ENCODE measurements around the gene GPR68.
A peak's percentile ranks its signal among the peaks of the same experiment; 100 is the strongest.

Gene GPR68

DNA sequence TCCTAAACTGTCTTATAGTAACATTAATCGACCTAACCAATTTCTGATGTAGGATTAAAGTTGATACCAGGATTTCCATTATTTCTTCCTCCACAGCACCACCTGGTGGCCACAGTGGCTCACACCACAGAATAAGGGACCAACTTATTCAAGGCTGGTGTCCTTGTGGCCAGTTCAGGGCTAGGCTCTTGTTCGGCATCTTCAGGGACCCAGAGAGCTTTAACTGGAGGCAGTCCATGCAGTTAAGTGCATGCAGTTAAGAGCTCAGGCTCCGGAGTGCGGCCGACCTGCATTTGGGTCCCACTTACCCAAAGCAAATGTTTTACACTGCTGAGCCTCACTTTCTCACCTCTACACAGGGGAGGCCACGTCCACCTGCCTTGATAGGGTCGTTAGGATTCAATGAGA is 42.0 kb upstream of the GPR68 start:
- H4K20me1 ChIP-seq (ENCODE audit: insufficient read depth, low read length), result no peaks in the 10 kb centered on the region; the same call in 1 of the 2 replicates
- no peaks in the 10 kb centered on the region for H3K4me1 ChIP-seq (ENCODE audit: low read length)
- TF ChIP-seq, protein P1, sequence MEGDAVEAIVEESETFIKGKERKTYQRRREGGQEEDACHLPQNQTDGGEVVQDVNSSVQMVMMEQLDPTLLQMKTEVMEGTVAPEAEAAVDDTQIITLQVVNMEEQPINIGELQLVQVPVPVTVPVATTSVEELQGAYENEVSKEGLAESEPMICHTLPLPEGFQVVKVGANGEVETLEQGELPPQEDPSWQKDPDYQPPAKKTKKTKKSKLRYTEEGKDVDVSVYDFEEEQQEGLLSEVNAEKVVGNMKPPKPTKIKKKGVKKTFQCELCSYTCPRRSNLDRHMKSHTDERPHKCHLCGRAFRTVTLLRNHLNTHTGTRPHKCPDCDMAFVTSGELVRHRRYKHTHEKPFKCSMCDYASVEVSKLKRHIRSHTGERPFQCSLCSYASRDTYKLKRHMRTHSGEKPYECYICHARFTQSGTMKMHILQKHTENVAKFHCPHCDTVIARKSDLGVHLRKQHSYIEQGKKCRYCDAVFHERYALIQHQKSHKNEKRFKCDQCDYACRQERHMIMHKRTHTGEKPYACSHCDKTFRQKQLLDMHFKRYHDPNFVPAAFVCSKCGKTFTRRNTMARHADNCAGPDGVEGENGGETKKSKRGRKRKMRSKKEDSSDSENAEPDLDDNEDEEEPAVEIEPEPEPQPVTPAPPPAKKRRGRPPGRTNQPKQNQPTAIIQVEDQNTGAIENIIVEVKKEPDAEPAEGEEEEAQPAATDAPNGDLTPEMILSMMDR (IDR thresholded peaks at IDR 0.05; ENCODE audit: low read depth, low read length), result peak; percentile 96
- no peak for TF ChIP-seq EZH2phosphoT487 (IDR thresholded peaks at IDR 0.05; ENCODE audit: low read depth)
- H3K4me2 ChIP-seq (ENCODE audit: low read length), result no peak overlapping the region
- H3K27ac ChIP-seq (ENCODE audit: low read length), result no peak overlapping the region
- no peaks in the 10 kb centered on the region for H3K9me3 ChIP-seq (ENCODE audit: insufficient read depth, low read length)
- no peak overlapping the region for H3K9ac ChIP-seq (ENCODE audit: low read length)
- no peaks in the 10 kb centered on the region for H3K79me2 ChIP-seq (ENCODE audit: low read length)
- no peak overlapping the region for H2AFZ ChIP-seq (ENCODE audit: low read depth, low read length)
- H3K27me3 ChIP-seq (ENCODE audit: low read depth, low read length), result no peaks in the 10 kb centered on the region
- peaks cover 81% of the 10 kb centered on the region for H3K36me3 ChIP-seq (replicated peaks; ENCODE audit: low read depth, low read length)
- no peak overlapping the region for H3K4me3 ChIP-seq (ENCODE audit: low read length)

- Histone ChIP-seq H3K9me3 (ENCODE audit: insufficient read depth, low read length) (no peaks in the 10 kb centered on the region), H3K4me2 (ENCODE audit: low read length) (no peak overlapping the region), H4K20me1 (ENCODE audit: insufficient read depth, low read length) (no peaks in the 10 kb centered on the region; the same call in 1 of the 2 replicates), H3K27me3 (ENCODE audit: low read depth, low read length) (no peaks in the 10 kb centered on the region), H3K9ac (ENCODE audit: low read length) (no peak overlapping the region), H3K36me3 (replicated peaks; ENCODE audit: low read depth, low read length) (peaks cover 82% of the 10 kb centered on the region), H3K4me1 (ENCODE audit: low read length) (no peaks in the 10 kb centered on the region), H2AFZ (ENCODE audit: low read depth, low read length) (no peak overlapping the region), H3K27ac (ENCODE audit: low read length) (no peak overlapping the region), H3K79me2 (ENCODE audit: low read length) (no peaks in the 10 kb centered on the region), H3K4me3 (ENCODE audit: low read length) (no peak overlapping the region)
- no peak for TF ChIP-seq EZH2phosphoT487 (IDR thresholded peaks at IDR 0.05; ENCODE audit: low read depth)
- TF ChIP-seq, protein P1 (IDR thresholded peaks at IDR 0.05; ENCODE audit: low read depth, low read length), result no peak
These were observed 40.5 kb upstream of the GPR68 start for GRCh38 chr14:91284791-91285548.

DNA sequence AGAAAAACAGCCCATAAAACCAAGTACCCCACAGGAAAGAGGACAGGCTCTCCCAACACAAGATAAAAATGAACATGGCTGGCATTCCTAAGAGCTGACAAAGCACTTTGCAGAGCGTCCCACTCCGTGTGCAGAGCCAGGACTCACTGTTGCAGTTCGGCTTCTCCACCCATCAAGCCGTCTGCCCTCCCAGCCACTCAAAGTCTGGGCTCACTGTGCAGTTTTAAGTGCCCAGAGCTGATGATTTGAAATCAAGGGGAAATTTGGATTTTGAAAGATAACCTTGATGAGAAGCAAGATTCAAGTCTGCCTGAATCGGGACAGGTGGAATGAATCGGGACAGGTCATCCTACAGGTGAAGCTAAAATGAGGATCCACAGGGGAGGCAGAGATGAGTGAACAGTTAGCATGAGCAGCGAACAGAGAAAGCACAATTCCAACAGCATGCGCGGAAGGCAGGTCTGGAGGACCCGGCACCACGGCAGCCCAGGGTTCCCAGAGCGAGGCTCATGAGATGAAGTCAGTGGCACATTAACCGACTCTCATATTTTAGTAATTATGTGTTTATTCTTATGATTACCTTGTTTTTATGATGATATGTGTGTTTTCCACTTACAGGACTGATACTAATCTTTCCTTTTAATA is 39.8 kb upstream of the GPR68 start:
- no peak overlapping the region for H3K27ac ChIP-seq (ENCODE audit: low read length)
- H3K79me2 ChIP-seq (ENCODE audit: low read length), result no peaks in the 10 kb centered on the region; the same call in 1 of the 2 replicates
- H3K9me3 ChIP-seq (ENCODE audit: insufficient read depth, low read length), result no peaks in the 10 kb centered on the region
- peaks cover 86% of the 10 kb centered on the region for H3K36me3 ChIP-seq (replicated peaks; ENCODE audit: low read depth, low read length)
- no peak for TF ChIP-seq EZH2phosphoT487 (IDR thresholded peaks at IDR 0.05; ENCODE audit: low read depth)
- TF ChIP-seq, protein P1 (IDR thresholded peaks at IDR 0.05; ENCODE audit: low read depth, low read length), result no peak
- H3K9ac ChIP-seq (ENCODE audit: low read length), result no peak overlapping the region
- H2AFZ ChIP-seq (ENCODE audit: low read depth, low read length), result no peak overlapping the region
- no peaks in the 10 kb centered on the region for H3K27me3 ChIP-seq (ENCODE audit: low read depth, low read length)
- H4K20me1 ChIP-seq (ENCODE audit: insufficient read depth, low read length), result no peaks in the 10 kb centered on the region; the same call in 1 of the 2 replicates
- no peak overlapping the region for H3K4me2 ChIP-seq (ENCODE audit: low read length)
- H3K4me3 ChIP-seq (ENCODE audit: low read length), result no peak overlapping the region
- H3K4me1 ChIP-seq (ENCODE audit: low read length), result no peaks in the 10 kb centered on the region

GRCh38 chr14:91283666-91284065 is 39.2 kb upstream of the GPR68 start:
- Histone ChIP-seq H2AFZ (ENCODE audit: low read depth, low read length) (no peak overlapping the region), H3K9ac (ENCODE audit: low read length) (no peak overlapping the region), H4K20me1 (ENCODE audit: insufficient read depth, low read length) (no peaks in the 10 kb centered on the region; the same call in 1 of the 2 replicates), H3K36me3 (replicated peaks; ENCODE audit: low read depth, low read length) (peaks cover 86% of the 10 kb centered on the region), H3K9me3 (ENCODE audit: insufficient read depth, low read length) (no peaks in the 10 kb centered on the region), H3K79me2 (ENCODE audit: low read length) (no peaks in the 10 kb centered on the region; the same call in 1 of the 2 replicates), H3K4me2 (ENCODE audit: low read length) (no peak overlapping the region), H3K4me3 (ENCODE audit: low read length) (no peak overlapping the region), H3K4me1 (ENCODE audit: low read length) (no peaks in the 10 kb centered on the region), H3K27ac (ENCODE audit: low read length) (no peak overlapping the region), H3K27me3 (ENCODE audit: low read depth, low read length) (no peaks in the 10 kb centered on the region)
- TF ChIP-seq, protein P1 (IDR thresholded peaks at IDR 0.05; ENCODE audit: low read depth, low read length), result no peak
- no peak for TF ChIP-seq EZH2phosphoT487 (IDR thresholded peaks at IDR 0.05; ENCODE audit: low read depth)

Data from OCI-LY3 (cell line).